ENCODE results near the gene RRP1. TPM values are rescaled to one million over a fixed set of nuclear protein-coding genes. Genes with fewer than 3 reads are reported as not detected.

The RRP1 gene
- total RNA-seq, 1 experiment from 2014 or later = 53.9 TPM

GRCh38 chr21:43801006-43801783, 11.8 kb downstream of the RRP1 start:
- ATAC-seq (no peak), DNase-seq (ENCODE audit: low read depth, low spot score) (no peak)
- Histone ChIP-seq H3K27me3 (ENCODE audit: insufficient read depth, low read length) (no peaks in the 10 kb centered on the region), H3K27ac (ENCODE audit: low read depth, low read length) (no peak overlapping the region), H2AFZ (ENCODE audit: low read depth, low read length, poor library complexity, severe bottlenecking) (no peak overlapping the region), H3K79me2 (ENCODE audit: insufficient read depth, low read length) (peaks cover 12% of the 10 kb centered on the region; the same call in 1 of the 2 replicates), H3K9ac (ENCODE audit: low read length) (no peak overlapping the region), H3K4me3 (replicated peaks in 1 of 2; ENCODE audit: low read depth in 1 of 2, low read length in 2 of 2) (no peak overlapping the region), H3K9me2 (ENCODE audit: insufficient read depth) (no peaks in the 10 kb centered on the region), H3K4me1 (ENCODE audit: control insufficient read depth in 1 of 2, insufficient read depth in 2 of 2, low read length in 2 of 2) (no peaks in the 10 kb centered on the region), H3K36me3 (ENCODE audit: control insufficient read depth in 1 of 2, insufficient read depth in 2 of 2, low read length in 2 of 2) (peaks cover 47 to 65% of the 10 kb centered on the region in 2 experiments), H3K4me2 (ENCODE audit: low read length) (no peak overlapping the region), H4K20me1 (ENCODE audit: insufficient read depth) (no peaks in the 10 kb centered on the region), H3K9me3 (ENCODE audit: control insufficient read depth in 1 of 2, insufficient read depth in 1 of 2, low read depth in 1 of 2, low read length in 2 of 2) (no peaks in the 10 kb centered on the region)
- no TSS peak for BruUV-seq (replicated peaks)
- intact Hi-C loops (cut with micrococcal nuclease) = no loop called here
- CTCF ChIA-PET = no interaction called here
- no peak for TF ChIP-seq SIN3A (IDR thresholded peaks at IDR 0.05; ENCODE audit: low read depth)
- no peak for TF ChIP-seq TCF7L2 (IDR thresholded peaks at IDR 0.05; ENCODE audit: borderline replicate concordance, extremely low read depth, insufficient read depth, insufficient read length)
- no peak for TF ChIP-seq EZH2phosphoT487 (IDR thresholded peaks at IDR 0.05; ENCODE audit: borderline replicate concordance)
- no peak for TF ChIP-seq SRF (IDR thresholded peaks at IDR 0.05; ENCODE audit: low read depth)
- TF ChIP-seq RAD21 (IDR thresholded peaks at IDR 0.05; ENCODE audit: low read depth) = no peak
- TF ChIP-seq ATF3 (IDR thresholded peaks at IDR 0.05) = no peak
- no peak for TF ChIP-seq EZH2 (IDR thresholded peaks at IDR 0.05)
- TF ChIP-seq REST (IDR thresholded peaks at IDR 0.05; ENCODE audit: low read depth) = no peak
- no peak for TF ChIP-seq CBX3 (IDR thresholded peaks at IDR 0.05; ENCODE audit: low read depth)
- TF ChIP-seq JUND (IDR thresholded peaks at IDR 0.05) = no peak
- no peak for TF ChIP-seq CEBPB (IDR thresholded peaks at IDR 0.05; ENCODE audit: low read depth)
- TF ChIP-seq CTCF (IDR thresholded peaks at IDR 0.05 in 2 of 3, conservative IDR thresholded peaks at IDR 0.05 in 1 of 3; ENCODE audit: borderline replicate concordance in 1 of 3, insufficient read depth in 1 of 3, low read depth in 2 of 3, low read length in 2 of 3) = no peak
- TF ChIP-seq POLR2AphosphoS5 (IDR thresholded peaks at IDR 0.05; ENCODE audit: low read depth, low read length) = no peak
- TF ChIP-seq FOSL1 (IDR thresholded peaks at IDR 0.05; ENCODE audit: low read depth) = no peak
- TF ChIP-seq MAX (IDR thresholded peaks at IDR 0.05) = no peak
- TF ChIP-seq ZFX (IDR thresholded peaks at IDR 0.05) = no peak
- TF ChIP-seq ELF1 (IDR thresholded peaks at IDR 0.05; ENCODE audit: borderline replicate concordance, low read depth) = no peak
- no peak for TF ChIP-seq SP1 (IDR thresholded peaks at IDR 0.05; ENCODE audit: low read depth)
- TF ChIP-seq POLR2A (IDR thresholded peaks at IDR 0.05; ENCODE audit: borderline replicate concordance, extremely low read depth, insufficient read depth, insufficient read length) = no peak
- TF ChIP-seq ZNF274 (IDR thresholded peaks at IDR 0.05; ENCODE audit: low read depth, low read length) = no peak
- RAD21 ChIA-PET (ENCODE audit: low non-redundant PET in 1 of 2, low total read pairs in 2 of 2, uncharacterized antibody in 2 of 2, unreplicated experiment in 2 of 2) = no interaction called here
- POLR2A ChIA-PET = no interaction called here
